Measurements from ENCODE around the gene SPDYE4.
"Not testable (repeated sequence)": the region's sequence is repeated elsewhere in the genome, so short reads cannot be mapped to it uniquely, and the experiment has no call there.

Gene SPDYE4, protein sequence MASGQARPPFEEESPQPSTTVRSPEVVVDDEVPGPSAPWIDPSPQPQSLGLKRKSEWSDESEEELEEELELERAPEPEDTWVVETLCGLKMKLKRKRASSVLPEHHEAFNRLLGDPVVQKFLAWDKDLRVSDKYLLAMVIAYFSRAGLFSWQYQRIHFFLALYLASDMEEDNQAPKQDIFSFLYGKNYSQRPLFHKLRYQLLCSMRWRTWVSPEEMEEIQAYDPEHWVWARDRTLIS

DNA sequence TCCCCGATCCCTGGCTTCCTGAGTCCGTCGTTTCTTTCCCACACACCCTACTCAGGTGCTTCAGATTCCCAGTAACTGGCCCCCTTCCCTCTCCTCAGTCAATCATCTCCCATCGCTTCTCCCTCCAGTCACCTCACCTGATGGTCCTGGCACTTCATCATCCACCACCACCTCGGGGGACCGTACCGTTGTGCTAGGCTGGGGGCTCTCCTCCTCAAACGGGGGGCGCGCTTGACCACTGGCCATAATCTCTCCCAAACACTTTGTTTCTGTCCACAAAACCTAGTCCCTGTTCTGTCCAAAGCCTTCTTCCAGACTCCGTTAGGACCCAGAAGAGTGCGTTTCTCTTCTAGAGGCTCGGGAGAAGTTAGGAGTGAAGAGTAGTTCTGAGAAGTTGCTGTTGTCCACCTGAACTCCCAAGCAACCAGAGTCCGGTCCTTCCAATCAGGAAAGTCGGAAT, at the start of gene SPDYE4:
Gene SPDYE4 (minus strand): TSS at position 410 of the 460 bp plus-strand sequence. CDS start 164 bp downstream, at position 246.
- H3K36me3 Mint-ChIP-seq (ENCODE audit: low read depth), result no peaks in the 10 kb centered on the region
- H3K27me3 Mint-ChIP-seq (ENCODE audit: low read depth), result peaks cover 35% of the 10 kb centered on the region
- H3K27ac Mint-ChIP-seq, result no peak within 1 kb of the TSS
- no peaks in the 10 kb centered on the region for H3K4me1 Mint-ChIP-seq
- H3K4me3 Mint-ChIP-seq, result no peak within 1 kb of the TSS
- TF ChIP-seq, protein P1, sequence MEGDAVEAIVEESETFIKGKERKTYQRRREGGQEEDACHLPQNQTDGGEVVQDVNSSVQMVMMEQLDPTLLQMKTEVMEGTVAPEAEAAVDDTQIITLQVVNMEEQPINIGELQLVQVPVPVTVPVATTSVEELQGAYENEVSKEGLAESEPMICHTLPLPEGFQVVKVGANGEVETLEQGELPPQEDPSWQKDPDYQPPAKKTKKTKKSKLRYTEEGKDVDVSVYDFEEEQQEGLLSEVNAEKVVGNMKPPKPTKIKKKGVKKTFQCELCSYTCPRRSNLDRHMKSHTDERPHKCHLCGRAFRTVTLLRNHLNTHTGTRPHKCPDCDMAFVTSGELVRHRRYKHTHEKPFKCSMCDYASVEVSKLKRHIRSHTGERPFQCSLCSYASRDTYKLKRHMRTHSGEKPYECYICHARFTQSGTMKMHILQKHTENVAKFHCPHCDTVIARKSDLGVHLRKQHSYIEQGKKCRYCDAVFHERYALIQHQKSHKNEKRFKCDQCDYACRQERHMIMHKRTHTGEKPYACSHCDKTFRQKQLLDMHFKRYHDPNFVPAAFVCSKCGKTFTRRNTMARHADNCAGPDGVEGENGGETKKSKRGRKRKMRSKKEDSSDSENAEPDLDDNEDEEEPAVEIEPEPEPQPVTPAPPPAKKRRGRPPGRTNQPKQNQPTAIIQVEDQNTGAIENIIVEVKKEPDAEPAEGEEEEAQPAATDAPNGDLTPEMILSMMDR (IDR thresholded peaks at IDR 0.05; ENCODE audit: unreplicated experiment in 3 of 3), result no peak
- H3K9me3 Mint-ChIP-seq, result peaks cover 4% of the 10 kb centered on the region

DNA sequence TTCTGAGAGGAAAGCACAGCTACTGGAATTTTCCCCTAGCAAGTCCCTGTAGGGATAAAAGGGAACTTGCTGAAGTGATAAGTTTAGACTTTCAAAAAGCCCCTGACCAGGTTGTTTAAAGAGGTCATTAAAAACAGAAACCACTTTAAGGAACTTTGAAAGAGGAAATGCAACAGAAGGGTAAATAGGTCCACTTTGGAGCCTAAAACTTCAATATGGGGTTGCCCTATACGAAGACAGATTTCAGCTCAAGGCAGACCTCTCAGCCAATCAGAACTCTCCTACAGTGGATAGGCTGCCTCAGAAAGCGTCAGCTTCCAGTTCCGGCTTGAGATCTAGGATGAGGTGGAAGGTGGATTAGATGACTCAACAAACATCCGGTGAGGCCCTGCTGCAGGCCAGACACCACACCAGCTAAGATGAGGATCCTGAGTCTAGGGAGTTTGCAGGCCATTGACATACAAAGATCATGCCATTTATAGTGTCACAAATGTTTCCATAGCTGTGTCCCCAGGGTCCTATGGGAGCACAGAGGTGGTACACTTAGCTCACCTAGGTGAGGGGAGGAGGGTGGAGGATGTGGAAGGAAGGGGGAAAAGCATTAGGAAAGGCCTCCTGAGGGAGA, 48.7 kb upstream of the SPDYE4 start:
- H3K4me1 Mint-ChIP-seq, result peaks cover 5% of the 10 kb centered on the region

DNA sequence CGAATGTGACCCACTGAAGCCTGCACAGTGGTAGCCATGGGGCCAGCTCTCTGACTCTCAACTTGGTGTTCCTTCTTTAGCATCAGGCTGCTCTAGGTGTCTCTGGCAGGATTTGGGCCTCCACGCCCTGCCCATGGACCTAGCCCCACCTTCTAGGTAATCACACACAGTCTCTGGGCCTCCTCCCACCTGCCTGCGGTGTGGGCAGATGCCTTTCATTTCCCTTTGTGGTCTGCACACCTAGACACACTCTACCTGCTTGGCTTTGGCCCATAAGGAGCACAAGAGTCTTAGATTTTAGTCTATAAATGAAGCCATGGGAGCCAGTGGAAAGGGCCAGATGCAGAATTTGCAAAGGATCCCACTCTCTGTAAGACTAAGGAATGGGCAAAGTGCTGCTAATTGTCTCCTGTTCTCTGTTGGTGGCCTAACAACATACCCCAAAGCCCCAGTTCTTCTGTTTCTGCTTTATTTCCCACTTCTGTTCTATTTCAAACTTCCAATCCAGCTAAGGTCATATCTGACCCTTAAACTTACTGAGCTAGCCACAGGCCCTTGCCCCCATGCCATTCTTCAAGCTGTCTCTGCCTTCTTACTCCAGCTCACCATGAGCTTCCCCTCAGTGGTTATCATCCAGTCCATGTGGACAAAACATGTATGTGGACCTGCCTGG, 48.0 kb upstream of the SPDYE4 start:
- peaks cover 22% of the 10 kb centered on the region for H3K27me3 Mint-ChIP-seq (ENCODE audit: low read depth)
- H3K36me3 Mint-ChIP-seq (ENCODE audit: low read depth), result peaks cover 3% of the 10 kb centered on the region
- H3K4me1 Mint-ChIP-seq, result peaks cover 5% of the 10 kb centered on the region
- TF ChIP-seq, protein P1 (IDR thresholded peaks at IDR 0.05; ENCODE audit: unreplicated experiment in 3 of 3), result no peak
- no peak overlapping the region for H3K4me3 Mint-ChIP-seq
- H3K27ac Mint-ChIP-seq, result no peak overlapping the region
- H3K9me3 Mint-ChIP-seq, result peaks cover 23% of the 10 kb centered on the region

More for the DNA sequence above, 48.7 kb upstream of the SPDYE4 start:
- no peak overlapping the region for H3K4me3 Mint-ChIP-seq
- TF ChIP-seq, protein P1 (IDR thresholded peaks at IDR 0.05; ENCODE audit: unreplicated experiment in 3 of 3), result no peak
- H3K27me3 Mint-ChIP-seq (ENCODE audit: low read depth), result peaks cover 24% of the 10 kb centered on the region
- no peak overlapping the region for H3K27ac Mint-ChIP-seq
- peaks cover 29% of the 10 kb centered on the region for H3K9me3 Mint-ChIP-seq
- H3K36me3 Mint-ChIP-seq (ENCODE audit: low read depth), result peaks cover 3% of the 10 kb centered on the region

DNA sequence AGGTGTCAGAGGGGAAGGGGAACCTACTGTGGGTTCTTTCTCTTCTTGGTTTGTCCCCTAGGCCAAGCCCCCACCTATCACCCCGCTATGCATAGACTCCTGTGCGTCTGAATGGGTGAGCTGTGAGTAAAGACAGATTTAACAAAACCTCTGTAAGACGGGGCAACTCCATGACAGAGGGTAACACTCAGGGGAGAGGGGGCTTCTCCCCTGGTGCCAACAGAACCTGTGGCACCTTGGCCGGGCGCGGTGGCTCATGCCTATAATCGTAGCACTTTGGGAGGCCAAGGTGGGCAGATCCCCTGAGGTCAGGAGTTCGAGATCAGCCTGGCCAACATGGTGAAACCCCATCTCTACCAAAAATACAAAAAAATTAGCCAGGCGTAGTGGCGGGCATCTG, 47.0 kb upstream of the SPDYE4 start:
- not testable (repeated sequence) for H3K4me1 Mint-ChIP-seq; H3K27ac Mint-ChIP-seq; H3K36me3 Mint-ChIP-seq (ENCODE audit: low read depth); H3K4me3 Mint-ChIP-seq
- peaks cover 21% of the 10 kb centered on the region for H3K9me3 Mint-ChIP-seq
- H3K27me3 Mint-ChIP-seq (ENCODE audit: low read depth), result peaks cover 31% of the 10 kb centered on the region

DNA sequence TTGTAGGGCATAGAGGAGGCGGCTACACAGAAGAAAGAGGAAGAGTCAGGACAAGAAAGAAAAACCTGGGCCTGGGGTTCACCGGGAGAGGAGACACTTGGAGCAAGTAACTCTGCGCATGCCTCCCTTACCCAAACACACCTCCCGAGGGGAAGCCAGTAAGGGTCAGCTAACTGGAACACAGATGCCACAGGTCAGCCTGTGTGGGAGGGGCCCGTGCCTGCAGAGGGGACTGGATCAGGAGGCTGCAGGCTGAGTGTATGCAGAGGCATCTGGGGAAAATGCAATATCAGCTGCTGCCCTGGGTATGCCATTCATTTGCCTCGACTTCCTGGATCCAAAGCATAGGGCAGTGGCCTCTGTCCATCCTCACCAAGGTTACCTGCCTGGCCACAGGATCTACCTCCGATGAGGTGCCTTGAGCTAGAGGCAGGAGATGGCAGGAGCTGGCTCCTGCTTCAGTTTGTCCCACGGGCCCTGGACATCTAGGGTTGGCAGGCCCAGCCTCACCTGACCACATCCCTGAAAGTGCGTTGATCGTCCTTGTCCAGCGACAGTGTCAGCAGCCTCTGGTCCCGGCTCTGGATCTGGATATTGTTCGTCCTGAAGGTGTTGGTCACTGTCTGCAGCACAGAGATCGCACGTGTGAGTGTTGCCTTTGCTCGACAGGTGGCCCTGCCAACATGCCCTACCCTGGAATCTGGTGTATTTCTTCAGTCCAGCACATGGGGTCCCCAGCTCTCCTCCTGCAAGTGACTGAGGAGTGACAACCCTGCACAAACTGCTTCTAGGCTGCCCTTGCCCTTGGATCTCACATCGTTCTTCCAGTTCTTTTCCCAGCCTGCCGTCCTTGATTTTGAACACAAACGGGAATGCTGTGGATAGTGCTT, 45.4 kb upstream of the SPDYE4 start:
- H3K9me3 Mint-ChIP-seq, result peaks cover 14% of the 10 kb centered on the region

More for the DNA sequence above, 45.4 kb upstream of the SPDYE4 start:
- Mint-ChIP-seq H3K27ac (no peak overlapping the region), H3K4me3 (no peak overlapping the region), H3K4me1 (peaks cover 11% of the 10 kb centered on the region), H3K27me3 (ENCODE audit: low read depth) (peaks cover 40% of the 10 kb centered on the region), H3K36me3 (ENCODE audit: low read depth) (no peaks in the 10 kb centered on the region)
- TF ChIP-seq, protein P1 (IDR thresholded peaks at IDR 0.05; ENCODE audit: unreplicated experiment in 3 of 3), result no peak
